ENCODE data around the gene CRYL1.

Gene CRYL1

DNA sequence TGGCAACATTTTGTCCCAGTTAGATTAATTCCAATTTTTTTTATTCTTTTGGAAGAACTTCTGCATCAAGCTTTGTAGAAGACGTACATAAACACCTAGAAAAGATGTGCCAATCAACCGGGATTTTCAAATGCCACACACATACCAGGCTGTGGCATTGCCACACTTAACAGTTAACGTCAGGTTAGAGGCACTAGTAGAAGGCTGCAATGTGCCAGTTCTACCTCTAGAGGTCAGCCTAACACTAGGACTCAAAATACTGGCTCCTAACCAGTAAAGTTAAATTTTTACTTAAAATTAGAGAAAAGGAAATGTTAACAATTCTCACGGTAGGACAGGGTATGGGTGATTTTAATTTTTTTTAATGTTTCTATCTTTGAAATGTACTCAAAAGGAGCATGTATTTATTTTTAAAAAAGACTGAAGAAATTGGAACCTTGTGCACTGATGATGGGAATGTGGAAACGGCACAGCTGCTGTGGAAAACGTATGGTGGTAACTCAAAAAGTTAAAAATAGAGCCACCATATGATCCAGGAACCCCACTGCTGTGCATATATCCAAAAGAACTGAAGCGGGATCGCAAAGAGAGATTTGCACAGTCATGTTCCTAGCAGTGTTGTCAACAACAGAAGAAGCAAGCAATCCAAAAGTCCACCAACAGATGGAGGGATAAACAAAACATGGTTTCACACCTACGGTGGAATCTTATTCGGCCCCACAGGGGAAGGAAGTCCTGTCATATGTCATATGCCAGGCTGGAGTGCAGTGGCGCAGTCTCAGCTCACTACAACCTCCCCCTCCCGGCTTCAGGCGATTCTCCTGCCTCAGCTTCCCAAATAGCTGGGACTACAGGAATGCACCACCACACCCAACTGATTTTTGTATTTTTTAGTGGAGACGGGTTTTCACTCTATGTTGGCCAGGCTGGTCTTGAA, 30.3 kb downstream of the CRYL1 start:
- DNase-seq (ENCODE audit: low read depth in 2 of 3, low spot score in 2 of 3), result peak in 1 of 3 experiments; percentile 18

DNA sequence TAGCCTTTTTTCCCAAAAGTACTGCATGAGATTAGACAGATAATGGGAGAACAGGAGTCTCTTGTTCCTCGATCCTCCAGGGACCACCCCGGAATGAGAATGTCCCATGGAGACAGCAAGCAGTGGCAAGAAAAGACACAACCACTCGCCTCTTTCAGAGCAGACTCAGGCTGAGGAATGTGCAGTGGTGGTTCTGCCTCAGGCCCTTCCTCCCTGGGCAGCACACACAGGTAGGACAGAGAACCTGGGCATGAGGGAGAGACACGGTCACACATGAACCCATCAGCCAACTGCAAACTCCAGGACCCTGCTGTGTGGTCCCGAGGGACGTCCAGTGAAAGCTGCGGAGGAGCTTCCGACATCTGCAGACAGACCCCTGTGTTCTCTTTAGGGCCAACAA, 31.0 kb downstream of the CRYL1 start:
- no peak for DNase-seq (ENCODE audit: low read depth in 2 of 3, low spot score in 2 of 3)

DNA sequence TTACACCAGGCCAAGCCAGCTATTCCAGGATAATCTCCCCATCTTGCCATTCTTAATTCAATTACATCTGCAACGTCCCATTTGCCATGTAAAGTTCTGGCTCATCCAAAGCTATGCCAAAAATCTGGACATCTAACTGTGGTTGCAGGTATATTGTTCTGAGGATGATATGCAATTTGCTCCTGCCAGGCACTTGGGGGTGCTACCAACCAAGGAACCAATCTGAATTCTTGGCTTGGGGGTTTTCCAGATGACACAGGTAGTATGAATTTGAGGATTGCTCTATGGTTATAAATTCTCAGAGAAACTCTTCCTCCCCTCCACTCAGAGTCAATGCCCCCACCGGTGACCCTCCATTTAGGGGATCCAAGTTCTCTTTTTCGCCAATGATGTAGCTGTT, 33.0 kb downstream of the CRYL1 start:
- peak in 1 of 3 experiments; percentile 33 for DNase-seq (ENCODE audit: low read depth in 2 of 3, low spot score in 2 of 3)

- no peak for DNase-seq (ENCODE audit: low read depth in 2 of 3, low spot score in 2 of 3)
These were observed 33.7 kb downstream of the CRYL1 start for GRCh38 chr13:20491926-20492435.

DNA sequence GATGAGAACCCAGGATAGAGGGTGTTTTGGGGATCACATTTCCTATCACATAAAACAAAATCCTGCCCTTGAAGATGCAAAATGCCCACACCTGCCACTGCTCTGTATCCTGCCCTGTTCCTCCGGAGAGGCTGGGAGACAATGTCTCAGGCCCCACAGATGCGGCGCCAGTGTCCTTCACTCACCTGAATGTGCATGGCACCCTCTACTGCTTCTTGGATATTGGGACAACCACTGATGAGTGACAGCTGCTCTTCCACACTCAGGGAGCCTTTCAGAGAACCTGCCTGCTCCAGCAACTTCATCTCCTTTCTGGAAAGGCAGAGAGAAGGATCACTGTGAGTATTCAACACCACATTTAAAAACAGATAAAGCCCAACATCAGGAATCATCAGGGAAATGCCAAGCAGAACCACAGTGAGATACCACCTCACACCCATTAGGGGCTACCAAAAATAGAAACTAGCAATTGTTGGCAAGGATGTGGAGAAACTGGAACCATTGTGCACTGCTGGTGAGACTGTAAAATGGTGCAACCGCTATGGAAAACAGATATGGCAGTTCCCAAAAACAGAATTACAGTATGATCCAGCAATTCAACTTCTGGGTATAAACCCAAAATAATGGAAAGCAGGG, 36.4 kb downstream of the CRYL1 start:
- DNase-seq (ENCODE audit: low read depth in 2 of 3, low spot score in 2 of 3), result no peak

DNA sequence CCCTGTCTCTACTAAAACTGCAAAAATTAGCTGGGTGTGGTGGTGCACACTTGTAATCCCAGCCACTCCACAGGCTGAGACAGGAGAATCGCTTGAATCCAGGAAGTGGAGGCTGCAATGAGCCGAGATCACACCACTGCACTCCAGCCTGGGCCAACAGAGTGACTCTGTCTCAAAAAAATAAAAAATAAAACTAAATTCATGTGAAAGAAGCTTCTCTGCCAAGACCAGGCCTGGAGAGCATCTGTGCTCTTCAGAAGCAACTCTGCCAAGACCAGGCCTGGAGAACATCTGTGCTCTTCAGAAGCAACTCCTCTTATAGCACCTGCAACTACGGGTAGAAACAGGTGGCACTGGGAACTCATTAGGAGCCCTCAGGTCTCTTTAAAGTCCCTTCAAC, 37.7 kb downstream of the CRYL1 start:
- DNase-seq (ENCODE audit: low read depth in 2 of 3, low spot score in 2 of 3), result no peak

GRCh38 chr13:20482787-20483186, 42.9 kb downstream of the CRYL1 start:
- no peak for DNase-seq (ENCODE audit: low read depth in 2 of 3, low spot score in 2 of 3)

DNA sequence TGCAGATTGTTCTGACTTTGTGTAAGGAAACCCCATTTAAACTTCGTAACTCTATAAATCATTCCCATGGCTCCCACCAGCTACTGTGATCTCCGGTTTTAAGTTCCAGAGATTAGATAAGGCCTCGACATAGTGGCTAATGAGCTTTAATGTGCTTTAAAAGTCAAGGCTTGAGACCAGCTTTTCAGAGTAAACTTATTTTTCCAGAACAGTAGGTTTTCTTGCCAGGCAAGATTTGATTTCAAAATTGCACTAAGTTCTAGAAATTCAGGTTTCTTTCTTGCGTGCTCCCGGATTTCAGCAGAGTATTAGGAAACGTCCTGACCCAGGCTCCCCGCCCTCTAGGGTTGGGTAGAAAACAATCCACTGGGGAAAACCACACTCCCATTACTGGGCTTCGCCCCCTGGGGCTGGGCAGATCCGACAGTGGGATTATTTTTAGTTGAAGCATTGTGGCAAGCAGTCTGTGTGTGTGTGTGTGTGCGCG, 43.3 kb downstream of the CRYL1 start:
- no peak for DNase-seq (ENCODE audit: low read depth in 2 of 3, low spot score in 2 of 3)

DNA sequence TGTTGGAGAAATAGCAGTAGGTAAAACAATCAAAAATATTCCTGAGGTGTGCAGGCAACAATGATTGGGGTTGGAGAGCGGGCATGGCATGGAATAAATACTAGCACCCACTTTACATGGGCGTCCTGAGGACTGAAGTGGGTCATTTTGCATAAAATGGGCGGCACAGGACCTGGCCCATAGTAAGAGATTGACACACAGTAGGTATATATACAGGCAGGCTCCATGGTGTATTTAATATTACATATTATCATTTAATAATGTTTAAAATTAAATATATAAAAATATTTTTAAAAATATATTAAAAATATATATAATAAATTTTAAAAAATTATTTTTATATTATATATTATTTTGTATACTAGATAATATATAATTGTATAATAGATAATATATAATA, 48.3 kb downstream of the CRYL1 start:
- no peak for DNase-seq (ENCODE audit: low read depth in 2 of 3, low spot score in 2 of 3)

DNA sequence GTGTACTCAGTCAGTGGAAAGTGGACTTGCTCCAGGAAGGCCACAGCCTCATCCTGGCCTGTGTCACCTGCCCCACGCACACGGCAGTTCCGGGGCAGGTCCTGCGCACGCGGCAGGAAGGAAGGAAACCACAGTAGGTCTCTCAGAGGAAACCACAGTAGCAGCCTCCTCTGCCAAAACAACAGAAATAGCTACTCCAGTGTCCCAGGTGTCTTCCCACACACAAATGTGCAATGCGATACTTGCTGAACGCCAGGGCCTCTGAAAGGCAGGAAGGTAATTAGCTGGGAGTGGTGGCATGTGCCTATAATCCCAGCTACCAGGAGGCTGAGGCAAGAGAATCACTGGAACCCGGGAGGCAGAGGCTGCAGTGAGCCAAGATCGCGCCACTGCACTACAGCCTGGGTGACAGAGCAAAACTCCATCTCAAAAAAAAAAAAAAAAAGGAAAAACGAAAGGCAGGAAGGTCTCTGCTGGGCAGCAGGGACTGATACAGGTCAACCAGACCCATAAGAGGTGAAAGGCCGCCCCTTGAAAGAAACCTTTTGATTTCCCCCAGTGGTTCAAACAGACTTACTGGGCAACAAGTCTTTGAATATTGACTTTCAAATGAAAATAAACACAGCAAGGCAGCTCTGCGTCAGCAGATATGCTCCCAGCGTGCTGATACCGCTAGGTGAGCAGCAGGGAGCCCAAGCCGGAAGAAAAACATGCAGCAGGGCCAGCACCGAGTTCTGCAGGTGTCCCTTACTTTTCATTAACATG, 49.5 kb downstream of the CRYL1 start:
- peak; percentile 17 to 43 (median 30) for DNase-seq (ENCODE audit: low read depth in 2 of 3, low spot score in 2 of 3)

- DNase-seq (ENCODE audit: low read depth in 2 of 3, low spot score in 2 of 3), result no peak
These were observed 51.1 kb downstream of the CRYL1 start for GRCh38 chr13:20474515-20474914.

DNA sequence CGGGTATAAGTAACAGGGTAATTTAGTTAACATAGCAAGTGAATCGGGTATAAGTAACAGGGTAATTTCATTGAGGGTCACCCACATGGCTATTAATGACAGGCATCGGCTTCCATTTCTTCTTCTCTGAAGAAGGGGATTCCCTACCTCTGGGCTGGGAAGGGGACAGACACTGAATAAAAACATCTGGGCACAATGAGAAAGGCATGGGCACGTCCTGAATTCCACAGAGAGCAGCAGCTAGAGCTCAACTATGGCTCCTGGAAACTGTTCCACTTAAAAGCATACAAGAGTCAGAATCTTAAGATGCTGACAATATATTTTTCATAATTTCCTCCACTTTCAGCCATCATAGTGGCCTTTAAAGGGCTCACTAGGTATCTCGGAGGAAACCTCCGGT, 51.8 kb downstream of the CRYL1 start:
- DNase-seq (ENCODE audit: low read depth in 2 of 3, low spot score in 2 of 3), result no peak

DNA sequence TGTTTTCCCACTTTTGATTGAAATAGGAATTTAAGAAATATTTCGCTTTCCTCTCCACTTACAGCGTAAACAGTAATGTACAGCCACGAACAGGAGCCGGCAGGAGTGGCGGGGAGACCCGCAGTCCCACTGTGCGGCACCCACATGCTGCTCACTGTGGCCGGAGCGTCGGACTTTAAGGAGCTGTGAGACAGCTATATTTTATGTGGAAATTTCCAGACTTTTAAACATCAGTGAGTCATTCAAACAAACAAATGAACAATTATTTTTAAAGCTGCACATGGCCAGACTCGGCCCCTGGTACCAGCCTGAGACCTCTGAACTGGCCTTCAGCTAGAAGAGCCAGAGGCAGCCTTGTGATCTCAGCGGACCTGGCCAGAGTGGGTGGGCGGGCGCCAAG, 52.5 kb downstream of the CRYL1 start:
- DNase-seq (ENCODE audit: low read depth in 2 of 3, low spot score in 2 of 3), result no peak

DNA sequence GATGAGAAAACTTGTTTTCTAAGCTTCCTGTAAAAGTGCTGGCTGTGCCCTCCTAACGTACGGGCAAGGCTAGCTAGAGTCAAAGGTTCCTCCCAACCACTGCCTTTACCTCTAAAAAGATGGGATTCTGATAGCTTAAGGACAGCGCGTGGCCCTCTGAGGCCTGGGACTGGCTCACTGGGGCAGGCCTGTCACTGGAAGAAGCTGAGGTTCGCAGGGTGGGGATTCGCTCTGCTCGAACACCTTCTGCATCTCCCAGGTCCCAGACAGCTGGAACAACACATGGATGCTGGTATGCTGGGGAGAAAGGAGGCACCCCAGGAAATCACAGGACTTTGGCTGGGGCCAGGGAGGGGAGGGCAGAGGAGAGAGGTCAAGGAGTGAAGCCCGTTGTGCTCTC, 53.1 kb downstream of the CRYL1 start:
- DNase-seq (ENCODE audit: low read depth in 2 of 3, low spot score in 2 of 3), result no peak

DNA sequence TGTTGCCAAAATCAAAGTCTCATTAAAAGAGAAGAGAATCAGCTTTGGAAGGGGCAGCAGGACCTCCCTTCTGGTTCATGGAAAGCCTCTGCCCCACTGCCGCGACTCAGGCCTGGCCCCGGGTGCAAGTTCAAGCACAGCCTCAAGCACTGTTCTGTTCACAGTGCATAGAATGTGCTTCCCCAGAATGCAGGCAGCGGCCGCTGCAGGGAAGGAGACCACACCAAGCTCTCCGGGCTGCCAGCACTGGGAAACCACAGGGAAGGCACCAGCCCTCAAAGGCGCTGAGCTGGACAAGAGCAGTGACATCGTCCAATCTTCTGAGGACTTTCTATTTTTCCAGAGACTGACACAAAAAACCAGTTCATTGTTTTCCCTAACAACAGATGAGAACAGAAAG, 55.5 kb downstream of the CRYL1 start:
- no peak for DNase-seq (ENCODE audit: low read depth in 2 of 3, low spot score in 2 of 3)

GRCh38 chr13:20466371-20466770, 59.3 kb downstream of the CRYL1 start:
- DNase-seq (ENCODE audit: low read depth in 2 of 3, low spot score in 2 of 3), result no peak

DNA sequence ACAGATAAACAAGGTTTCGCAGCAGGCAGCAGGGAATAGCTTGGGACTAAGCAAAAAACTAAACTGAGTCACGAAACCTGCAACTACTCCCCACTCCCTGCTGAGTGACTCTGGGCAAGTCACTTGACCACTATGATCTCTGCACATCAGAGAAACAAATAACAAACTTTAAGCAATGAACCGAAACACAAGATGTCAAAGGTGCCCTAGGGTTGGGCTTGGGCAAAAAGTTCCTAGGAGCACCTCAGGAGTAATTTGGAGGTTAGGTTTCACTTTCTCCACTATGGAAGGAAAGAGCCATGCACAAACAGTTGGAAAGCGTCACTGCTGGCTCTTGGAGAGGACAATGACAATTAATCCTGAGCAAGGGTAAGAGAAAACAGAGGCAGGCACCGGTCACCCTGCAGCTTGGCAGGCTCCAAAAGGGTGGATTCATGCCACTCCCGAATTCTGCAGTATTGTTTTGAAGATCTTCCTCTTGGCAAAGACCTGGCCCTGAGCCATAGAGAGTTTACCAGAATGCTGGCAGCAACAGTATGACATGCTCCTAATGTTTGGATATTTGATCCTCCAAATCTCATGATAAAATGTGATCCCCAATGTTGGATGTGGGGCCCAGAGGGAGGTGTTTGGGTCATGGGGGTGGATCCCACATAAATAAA, 60.3 kb downstream of the CRYL1 start:
- no peak for DNase-seq (ENCODE audit: low read depth in 2 of 3, low spot score in 2 of 3)

DNA sequence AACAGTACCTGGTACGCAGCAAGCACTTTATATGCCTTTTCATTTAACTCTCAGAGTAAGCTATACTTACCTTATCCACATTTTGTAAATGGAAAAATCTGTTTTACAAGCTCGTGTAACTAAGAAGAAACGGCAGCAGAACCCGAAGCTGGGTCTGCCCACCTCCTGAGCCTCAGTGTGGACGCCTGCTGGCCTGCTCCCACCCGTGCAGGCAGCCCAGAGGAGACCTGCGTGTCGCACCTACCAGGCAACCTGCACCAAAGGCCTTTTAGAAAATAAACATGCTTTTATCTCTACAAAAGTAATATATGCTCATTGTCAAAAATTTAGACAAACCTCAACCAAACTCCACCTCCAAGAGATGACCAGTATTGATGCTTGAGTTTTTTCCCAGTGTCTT, 62.7 kb downstream of the CRYL1 start:
- no peak for DNase-seq (ENCODE audit: low read depth in 2 of 3, low spot score in 2 of 3)

- DNase-seq (ENCODE audit: low read depth in 2 of 3, low spot score in 2 of 3), result no peak
These were observed 63.1 kb downstream of the CRYL1 start for GRCh38 chr13:20462533-20462915.

DNA sequence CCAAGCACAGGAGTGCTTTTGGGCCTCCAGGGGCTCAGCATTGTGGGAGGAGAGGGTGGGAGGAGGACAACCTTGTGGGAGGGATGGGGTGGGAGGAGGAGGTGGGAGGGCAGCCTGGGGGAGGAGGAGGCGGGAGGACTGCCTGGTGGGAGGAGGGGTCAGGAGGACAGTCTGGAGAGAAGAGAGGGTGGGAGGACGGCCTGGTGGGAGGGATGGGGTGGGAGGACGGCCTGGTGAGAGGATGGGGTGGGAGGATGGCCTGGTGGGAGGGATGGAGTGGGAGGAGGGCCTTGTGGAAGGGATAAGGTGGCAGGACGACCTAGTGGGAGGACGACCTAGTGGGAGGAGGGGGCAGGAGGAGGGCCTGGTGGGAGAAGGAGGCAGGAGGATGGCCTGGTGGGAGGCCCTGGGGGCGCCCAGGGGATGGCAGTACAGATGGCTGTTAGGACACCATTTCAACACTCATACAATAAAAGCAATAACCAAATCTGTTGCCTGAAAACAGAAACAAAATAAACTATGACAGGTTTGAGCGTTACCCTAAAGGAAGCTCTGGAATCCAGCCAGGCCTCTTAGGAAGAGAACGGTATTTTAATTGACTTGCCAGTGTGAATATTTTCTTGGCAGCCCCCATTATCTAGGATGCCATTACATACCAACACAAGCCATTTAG, 63.7 kb downstream of the CRYL1 start:
- no peak for DNase-seq (ENCODE audit: low read depth in 2 of 3, low spot score in 2 of 3)
